ENCODE results near the gene TCF23.

Gene TCF23

DNA sequence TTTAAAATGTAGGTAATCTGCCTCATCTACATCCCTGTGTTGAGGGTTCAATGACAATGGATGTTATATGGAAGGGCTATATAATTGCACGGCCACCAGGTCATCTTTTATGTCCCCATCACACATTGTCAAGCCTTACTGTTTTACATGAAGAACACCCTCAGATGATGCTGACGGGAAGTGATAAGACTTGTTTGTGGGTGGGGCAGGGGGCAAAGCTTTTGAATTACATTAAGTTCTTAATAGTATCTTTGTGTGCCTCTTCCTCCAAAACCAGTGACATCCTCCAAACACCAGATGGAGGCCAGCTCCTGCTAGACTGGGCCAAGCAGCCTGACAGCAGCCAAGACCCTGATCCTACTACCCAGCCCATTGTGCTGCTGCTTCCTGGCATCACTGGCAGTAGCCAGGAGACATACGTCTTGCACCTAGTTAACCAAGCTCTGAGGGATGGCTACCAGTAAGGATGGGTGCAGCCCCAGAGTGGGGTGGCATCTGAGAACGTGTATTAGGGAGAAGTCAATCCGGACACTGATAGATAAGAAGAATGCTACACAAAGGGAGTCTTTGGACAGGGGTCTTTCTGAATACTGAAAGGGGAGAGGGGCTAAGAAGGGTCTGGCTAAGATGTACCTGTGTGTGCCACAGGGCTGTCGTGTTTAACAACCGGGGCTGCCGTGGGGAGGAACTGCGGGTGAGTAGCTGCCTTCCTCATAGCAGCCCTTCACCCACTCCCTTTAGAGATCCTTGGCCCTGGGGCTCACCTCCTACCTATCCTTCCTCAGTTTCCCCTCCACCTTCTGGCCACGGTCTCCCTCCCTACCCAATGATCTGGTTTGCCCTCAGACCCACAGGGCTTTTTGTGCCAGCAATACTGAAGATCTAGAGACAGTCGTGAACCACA lies 19.9 kb upstream of the TCF23 start:
- DNase-seq, result no peak

DNA sequence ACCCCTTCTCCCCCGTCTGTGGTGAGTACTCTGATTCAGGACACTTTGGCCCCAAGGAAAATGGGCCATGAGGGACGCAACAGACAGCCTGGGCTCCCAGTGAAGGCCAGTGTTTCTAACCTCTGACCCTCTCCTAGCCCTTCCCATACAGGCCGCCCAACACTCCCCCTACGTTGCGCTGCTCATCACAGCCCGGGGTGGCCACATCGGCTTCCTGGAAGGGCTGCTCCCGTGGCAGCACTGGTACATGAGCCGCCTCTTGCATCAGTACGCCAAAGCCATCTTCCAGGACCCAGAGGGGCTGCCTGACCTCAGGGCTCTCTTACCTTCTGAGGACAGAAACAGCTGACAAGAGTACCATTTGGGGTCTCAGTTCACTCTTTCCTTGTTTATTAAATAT lies 18.4 kb upstream of the TCF23 start:
- DNase-seq, result no peak

DNA sequence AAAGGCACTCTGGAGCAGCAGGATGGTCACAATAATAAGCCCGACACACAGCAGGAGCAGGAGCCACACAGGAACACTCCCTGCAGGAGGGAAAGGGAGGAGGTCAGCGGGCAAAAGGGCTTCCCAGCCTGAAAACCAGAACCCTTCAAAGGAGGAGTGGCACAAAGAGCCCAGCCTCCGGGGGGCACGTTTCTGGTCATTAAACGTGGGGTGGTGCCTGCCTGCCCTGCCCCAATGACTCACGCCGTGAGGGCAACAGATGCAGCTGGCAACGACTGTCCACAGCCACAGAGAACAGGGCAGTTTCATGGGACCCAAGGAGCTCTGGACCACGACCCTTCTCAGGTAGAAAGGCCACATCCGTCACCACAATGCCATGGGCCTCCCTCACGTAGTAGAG lies 17.4 kb upstream of the TCF23 start:
- no peak for DNase-seq

DNA sequence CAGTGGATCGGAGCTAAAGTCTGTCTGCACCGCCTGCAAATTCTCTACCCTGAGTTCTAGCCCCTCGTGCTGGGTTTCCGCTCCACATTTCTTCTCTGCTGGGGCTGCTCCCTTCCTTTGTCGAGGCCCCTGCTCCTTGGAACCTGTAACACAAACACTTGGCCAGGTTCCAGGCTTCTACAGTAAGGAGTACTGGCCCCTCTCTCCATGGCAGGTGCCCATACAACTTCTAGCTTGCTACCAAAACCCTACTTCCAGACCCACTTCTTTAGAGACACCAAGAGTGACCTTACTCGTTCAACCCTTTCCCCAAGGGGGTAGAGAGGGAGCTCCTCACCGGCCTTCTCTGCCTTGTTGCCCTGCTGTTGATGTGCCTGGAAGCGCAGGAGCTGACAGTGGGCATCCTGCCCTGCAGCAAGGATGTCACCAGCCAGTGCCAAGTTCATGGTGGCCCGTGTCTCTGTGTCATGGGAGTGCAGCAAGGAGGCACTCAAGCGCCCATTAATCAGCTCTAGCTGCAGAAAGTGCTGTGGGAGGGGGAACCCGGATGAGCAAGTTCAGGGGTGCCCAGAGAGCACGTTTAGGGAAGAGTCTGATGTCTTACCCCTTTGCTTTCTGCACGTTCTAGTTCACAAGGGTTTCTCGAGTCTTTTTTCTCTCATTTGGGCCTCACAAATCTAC lies 15.5 kb upstream of the TCF23 start:
- no peak for DNase-seq

DNA sequence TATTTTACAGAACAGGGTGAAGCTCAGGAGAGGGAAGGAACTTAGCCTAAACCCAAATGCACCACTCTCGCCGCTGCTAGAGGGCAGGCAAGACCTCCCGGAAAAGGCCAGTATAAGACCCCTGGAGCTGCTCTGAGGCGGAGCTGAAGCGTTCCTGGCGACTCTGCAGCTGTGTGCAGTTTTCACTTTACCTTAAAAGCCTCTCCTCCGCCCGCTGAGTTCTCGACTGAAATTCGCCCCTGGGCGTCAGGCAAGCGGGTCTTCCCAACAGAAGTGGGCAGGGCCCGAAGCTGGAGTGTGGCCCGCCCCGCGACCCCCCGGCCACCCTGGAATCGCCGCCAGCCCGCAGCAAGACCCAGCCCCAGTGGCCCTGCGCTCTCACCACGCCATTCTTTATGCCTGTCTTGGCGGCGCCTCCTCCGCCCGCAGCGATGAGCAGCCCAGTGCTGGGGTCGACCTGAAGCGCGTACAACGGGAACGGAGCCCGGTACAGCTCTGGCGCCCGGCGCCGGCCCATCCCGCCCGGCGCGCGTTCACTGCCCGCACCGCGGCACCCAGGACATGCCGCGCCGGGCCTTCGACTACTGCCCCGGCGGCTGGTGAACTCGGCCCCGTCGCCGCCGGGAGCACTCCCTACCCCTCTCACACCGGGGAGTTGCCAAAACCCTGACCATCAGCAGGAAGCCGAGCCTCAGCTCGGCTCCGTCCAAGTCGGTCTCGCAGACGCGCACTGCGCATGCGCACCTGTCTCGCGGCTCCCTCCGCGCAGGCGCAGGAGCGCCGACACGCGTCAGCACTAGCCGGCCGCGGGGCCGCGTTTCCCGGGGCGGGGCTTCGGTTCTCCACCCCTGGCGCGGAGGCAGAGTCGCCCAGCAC lies 14.7 kb upstream of the TCF23 start, which contains the start of gene PREB:
TSS of gene PREB (minus strand) at position 732 of the 876 bp plus-strand sequence. CDS start at position 517, 215 bp downstream.
- peak; percentile 100 for DNase-seq

DNA sequence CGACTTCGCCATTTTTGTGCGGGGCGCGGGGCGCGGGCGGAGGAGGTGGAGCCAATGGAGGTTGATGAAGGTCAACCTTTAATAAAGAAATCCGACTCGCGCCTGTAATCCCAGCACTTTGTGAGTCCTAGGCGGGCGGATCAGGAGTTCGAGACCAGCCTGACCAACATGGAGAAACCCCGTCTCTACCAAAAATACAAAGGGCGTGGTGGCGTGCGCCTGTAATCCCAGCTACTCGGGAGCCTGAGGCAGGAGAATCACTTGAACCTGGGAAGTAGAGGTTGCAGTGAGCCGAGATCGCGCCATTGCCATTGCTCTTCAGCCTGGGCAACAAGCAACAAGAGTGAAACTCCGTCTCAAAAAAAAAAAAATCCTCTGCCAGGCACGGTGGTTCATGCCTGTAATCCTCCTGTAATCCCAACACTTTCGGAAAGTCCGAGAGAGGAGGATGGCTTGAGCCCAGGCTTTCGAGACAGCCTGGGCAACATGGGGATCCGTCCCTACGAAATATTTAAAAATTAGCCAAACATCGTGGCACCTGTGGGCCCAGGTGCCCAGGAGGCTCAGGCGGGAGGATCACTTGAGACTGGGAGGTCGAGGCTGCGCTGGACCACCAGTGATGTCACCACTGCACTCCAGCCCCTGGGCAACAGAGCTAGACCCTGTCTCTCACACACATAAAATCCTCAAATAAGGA lies 13.9 kb upstream of the TCF23 start:
- no peak for DNase-seq

GRCh38 chr2:27135478-27135955 lies 13.3 kb upstream of the TCF23 start:
- DNase-seq, result no peak

DNA sequence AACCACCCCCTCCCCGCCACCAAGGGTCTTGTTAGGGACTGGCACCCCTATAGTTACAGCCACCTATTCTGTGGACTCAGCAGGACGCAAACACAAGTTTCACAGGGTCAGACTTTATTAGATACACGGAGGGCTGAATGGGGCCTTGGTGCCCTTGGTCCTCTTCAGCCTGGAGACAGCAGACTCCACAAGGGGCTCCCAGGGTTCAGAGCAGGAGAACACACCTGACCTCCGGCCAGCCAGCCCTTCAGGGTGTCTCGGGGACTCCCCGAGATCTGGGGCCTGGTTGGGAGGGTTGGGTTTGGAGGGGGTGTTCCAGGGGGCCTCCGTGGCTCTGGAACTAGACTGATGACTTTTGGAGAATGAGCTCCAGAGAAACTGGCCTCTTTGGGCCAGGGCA lies 12.1 kb upstream of the TCF23 start:
- no peak for DNase-seq

- no peak for DNase-seq
Observed at GRCh38 chr2:27137322-27137935, 11.4 kb upstream of the TCF23 start.

GRCh38 chr2:27138111-27138510 lies 10.7 kb upstream of the TCF23 start:
- DNase-seq, result no peak

GRCh38 chr2:27139310-27139709 lies 9.5 kb upstream of the TCF23 start, which contains the start of gene PRR30:
Gene PRR30, minus strand, starts transcription at chr2:27139410. Its CDS starts 1,081 bp downstream, at chr2:27138329.
- no peak for DNase-seq

- no peak for DNase-seq
Observed at GRCh38 chr2:27143285-27143684, 5.5 kb upstream of the TCF23 start.

DNA sequence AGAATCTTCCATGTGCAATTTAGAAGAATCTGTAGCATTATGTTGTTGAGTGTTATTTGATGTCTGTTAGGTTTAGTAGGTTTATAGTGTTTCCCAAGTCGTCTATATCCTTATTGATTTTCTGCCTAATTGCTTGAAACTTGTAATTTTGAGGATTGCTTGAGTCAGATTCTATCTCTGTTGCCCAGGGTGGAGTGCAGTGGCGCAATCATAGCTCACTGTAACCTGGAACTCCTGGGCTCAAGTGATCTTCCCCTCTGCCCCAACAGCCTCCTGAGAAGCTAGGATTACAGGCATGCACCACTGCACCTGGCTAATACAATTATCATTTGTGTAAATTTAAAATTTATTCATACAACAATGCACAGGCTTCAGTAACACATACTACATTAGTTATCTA lies 3.1 kb upstream of the TCF23 start:
- no peak for DNase-seq

DNA sequence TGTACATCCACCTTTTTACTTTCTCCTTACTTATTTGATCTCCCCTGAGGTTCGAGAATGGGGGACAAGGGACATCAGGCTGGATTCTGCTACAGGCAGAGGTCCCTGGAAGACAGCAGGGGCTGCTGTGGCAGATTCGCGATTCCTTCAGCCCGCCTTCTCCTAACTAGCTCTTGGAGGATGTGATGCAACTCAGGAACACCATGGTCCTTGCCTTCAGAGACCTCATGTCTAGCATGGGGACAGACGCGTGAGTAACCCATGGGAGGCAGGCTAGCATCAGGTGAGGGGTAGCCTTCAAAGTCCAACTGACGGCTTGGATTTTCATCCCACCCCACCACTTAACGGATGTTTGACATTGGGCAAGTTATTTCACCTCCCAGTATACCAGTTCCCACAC lies 869 bp upstream of the TCF23 start:
- no peak for DNase-seq

- DNase-seq, result no peak
Observed at GRCh38 chr2:27149570-27150405, 984 bp downstream of the TCF23 start.

GRCh38 chr2:27150639-27151230 lies 1.9 kb downstream of the TCF23 start:
- no peak for DNase-seq

DNA sequence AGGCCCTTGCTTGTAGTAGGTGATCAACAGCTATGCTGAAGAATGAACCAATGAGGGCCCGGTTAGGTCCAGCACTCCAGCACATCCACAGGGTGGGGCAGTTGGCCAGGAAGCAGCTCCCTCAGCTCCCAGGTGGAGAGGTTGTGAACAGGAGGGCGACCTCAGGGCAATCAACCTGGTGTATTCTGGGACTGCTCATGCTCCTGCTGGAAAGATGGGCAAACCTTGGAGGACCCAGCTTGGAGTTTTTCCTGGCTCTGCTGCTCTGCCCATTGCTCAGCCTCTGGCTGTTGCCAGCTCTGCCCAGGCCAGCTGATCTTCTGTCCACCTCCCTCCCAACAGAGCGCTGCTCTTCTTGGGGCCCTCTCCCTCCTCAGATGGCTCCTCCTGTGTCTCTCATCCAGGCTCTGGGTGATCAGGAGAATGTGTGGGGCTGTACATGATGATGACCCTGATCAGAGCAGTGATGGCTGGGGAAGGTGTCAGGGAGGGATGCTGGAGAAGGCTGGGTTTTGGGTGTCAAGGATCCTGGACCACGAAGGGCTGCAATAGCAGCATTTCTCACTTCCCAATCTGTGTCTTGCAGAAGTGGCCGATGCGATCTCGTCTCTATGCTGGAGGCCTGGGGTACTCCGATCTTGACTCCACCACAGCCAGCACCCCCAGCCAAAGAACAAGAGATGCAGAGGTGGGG lies 3.4 kb downstream of the TCF23 start:
- no peak for DNase-seq

DNA sequence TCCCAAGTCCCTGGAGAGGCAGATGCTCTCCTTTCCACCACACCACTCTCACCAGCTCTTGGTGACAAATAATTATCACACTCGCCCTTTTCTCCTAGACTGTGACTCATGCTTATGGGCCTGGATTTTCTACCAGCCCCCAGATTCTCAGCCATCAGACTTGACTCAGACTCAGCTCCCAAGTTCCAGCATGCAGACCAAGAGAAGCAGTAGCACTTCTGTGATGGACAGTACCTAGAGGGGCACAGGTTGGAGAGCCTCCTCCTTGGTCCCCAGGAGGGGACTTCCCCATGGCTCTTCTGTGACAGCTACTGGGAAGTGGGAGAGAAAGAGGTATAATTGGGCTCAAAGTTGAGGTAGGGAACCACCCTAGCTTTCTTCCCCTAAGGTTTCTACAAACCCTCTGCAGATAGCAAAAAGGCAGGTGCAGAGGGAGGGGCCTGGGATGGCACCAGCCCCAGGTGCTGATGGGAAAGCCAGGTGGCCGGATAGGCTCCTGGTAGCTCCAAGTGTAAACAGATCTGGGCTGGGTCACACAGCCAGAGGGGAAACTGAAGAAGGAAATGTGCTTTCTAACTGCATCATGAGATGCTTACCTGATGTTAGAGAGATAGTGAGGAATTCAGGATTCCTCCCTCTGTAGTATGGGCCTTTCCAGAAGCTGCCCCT lies 4.1 kb downstream of the TCF23 start:
- no peak for DNase-seq

GRCh38 chr2:27154488-27154887 lies 5.7 kb downstream of the TCF23 start:
- DNase-seq, result no peak
